ENCODE measurements around the gene HDAC4. TPM values are rescaled to one million over a fixed set of nuclear protein-coding genes. Genes with fewer than 3 reads are reported as not detected.

The HDAC4 gene
- total RNA-seq, 1 experiment from 2014 or later, result 44.4 TPM

DNA sequence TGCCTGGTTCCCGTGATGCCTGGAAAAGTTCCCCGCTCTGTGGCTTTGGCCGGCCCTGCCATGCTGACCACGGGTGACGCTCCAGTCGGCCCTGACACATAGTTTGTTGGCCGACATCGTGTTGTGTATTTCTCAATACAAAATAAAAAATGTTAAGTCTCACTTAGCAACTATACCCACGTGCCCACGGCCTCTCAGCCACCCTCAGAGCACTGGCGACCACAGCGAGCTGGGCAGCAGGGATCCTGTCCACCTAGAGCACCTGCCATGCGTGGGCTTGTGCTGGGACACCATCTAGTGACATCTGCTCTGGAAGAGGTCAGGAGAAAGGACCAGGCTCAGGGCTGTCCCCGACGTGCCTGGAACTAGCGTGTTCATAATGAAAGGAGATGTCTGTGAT lies 261.7 kb downstream of the HDAC4 start (continued):
- no peak for TF ChIP-seq ZNF532 (CRISPR knock-in tag; IDR thresholded peaks at IDR 0.05; ENCODE audit: borderline replicate concordance)
- TF ChIP-seq, protein P1, sequence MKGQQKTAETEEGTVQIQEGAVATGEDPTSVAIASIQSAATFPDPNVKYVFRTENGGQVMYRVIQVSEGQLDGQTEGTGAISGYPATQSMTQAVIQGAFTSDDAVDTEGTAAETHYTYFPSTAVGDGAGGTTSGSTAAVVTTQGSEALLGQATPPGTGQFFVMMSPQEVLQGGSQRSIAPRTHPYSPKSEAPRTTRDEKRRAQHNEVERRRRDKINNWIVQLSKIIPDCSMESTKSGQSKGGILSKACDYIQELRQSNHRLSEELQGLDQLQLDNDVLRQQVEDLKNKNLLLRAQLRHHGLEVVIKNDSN (CRISPR knock-in tag; IDR thresholded peaks at IDR 0.05), result no peak
- TF ChIP-seq ATF2 (CRISPR knock-in tag; IDR thresholded peaks at IDR 0.05; ENCODE audit: borderline replicate concordance, low read depth), result no peak
- TF ChIP-seq, protein P2, sequence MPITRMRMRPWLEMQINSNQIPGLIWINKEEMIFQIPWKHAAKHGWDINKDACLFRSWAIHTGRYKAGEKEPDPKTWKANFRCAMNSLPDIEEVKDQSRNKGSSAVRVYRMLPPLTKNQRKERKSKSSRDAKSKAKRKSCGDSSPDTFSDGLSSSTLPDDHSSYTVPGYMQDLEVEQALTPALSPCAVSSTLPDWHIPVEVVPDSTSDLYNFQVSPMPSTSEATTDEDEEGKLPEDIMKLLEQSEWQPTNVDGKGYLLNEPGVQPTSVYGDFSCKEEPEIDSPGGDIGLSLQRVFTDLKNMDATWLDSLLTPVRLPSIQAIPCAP (CRISPR knock-in tag; IDR thresholded peaks at IDR 0.05), result no peak
- no peak for TF ChIP-seq CBFB (CRISPR knock-in tag; IDR thresholded peaks at IDR 0.05; ENCODE audit: low read depth)

DNA sequence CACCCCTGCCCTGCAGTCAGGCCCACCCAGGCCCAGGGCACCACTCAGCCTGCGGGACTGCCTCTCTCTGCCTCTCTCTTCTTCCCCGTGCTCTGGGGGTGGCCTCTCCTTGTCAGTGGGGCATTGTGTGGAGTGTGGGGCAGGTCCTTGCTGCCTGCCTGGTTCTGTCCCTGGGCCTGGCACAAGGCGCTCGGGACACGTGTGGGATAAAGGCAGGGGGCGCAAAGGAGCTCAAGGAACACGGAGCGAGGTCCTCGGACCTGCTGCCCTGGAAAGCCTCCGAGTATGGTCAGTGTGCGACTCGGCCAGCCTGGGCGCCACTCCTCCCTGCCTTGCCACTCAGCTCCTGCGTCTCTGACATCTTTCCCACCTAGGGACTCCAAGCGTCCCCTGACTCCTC lies 262.2 kb downstream of the HDAC4 start:
- no peaks in the 10 kb centered on the region for H3K4me1 Mint-ChIP-seq
- H3K9me3 Mint-ChIP-seq, result peaks cover 3% of the 10 kb centered on the region; the same call in 1 of the 2 replicates
- peak; percentile 51; the same call in 1 of the 2 replicates for ATAC-seq
- no peak overlapping the region for H3K4me3 Mint-ChIP-seq
- no peak for TF ChIP-seq ZNF219 (CRISPR knock-in tag; IDR thresholded peaks at IDR 0.05; ENCODE audit: borderline replicate concordance)
- no peak for TF ChIP-seq ZNF671 (CRISPR knock-in tag; IDR thresholded peaks at IDR 0.05)
- TF ChIP-seq ZNF425 (CRISPR knock-in tag; conservative IDR thresholded peaks at IDR 0.05), result no peak
- TF ChIP-seq HMGA2 (CRISPR knock-in tag; IDR thresholded peaks at IDR 0.05), result no peak
- TF ChIP-seq ZNF532 (CRISPR knock-in tag; IDR thresholded peaks at IDR 0.05; ENCODE audit: borderline replicate concordance), result no peak
- TF ChIP-seq, protein P3, sequence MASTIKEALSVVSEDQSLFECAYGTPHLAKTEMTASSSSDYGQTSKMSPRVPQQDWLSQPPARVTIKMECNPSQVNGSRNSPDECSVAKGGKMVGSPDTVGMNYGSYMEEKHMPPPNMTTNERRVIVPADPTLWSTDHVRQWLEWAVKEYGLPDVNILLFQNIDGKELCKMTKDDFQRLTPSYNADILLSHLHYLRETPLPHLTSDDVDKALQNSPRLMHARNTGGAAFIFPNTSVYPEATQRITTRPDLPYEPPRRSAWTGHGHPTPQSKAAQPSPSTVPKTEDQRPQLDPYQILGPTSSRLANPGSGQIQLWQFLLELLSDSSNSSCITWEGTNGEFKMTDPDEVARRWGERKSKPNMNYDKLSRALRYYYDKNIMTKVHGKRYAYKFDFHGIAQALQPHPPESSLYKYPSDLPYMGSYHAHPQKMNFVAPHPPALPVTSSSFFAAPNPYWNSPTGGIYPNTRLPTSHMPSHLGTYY (CRISPR knock-in tag; IDR thresholded peaks at IDR 0.05), result no peak
- no peak for DNase-seq (ENCODE audit: low spot score)
- no peak overlapping the region for H3K27ac Mint-ChIP-seq
- peaks cover 39% of the 10 kb centered on the region for H3K36me3 Mint-ChIP-seq
- CTCF ChIA-PET, result interaction anchor here (0.8 to 1.8 kb wide), 5 partner anchors 20 to 302 kb away, joined by 3 to 7 read pairs (median 3); no protein-coding TSS in a partner anchor
- H3K27me3 Mint-ChIP-seq (ENCODE audit: low read depth), result no peaks in the 10 kb centered on the region
- POLR2A ChIA-PET, result interaction anchor here (0.5 kb wide), 1 partner anchor 318 kb away, joined by 4 read pairs; no protein-coding TSS in a partner anchor

Data from WTC11 (cell line).